Activated naive CD4-positive, alpha-beta T cell treated with Interleukin-2 at 50 U/mL for 16 hours (primary cell): ENCODE results near the gene FPGS.

Source experiments
- DNase-seq: peaks from one replicate; pipeline ENCODE4 v3.0.0-alpha.2; 2020

FPGS gene

DNA sequence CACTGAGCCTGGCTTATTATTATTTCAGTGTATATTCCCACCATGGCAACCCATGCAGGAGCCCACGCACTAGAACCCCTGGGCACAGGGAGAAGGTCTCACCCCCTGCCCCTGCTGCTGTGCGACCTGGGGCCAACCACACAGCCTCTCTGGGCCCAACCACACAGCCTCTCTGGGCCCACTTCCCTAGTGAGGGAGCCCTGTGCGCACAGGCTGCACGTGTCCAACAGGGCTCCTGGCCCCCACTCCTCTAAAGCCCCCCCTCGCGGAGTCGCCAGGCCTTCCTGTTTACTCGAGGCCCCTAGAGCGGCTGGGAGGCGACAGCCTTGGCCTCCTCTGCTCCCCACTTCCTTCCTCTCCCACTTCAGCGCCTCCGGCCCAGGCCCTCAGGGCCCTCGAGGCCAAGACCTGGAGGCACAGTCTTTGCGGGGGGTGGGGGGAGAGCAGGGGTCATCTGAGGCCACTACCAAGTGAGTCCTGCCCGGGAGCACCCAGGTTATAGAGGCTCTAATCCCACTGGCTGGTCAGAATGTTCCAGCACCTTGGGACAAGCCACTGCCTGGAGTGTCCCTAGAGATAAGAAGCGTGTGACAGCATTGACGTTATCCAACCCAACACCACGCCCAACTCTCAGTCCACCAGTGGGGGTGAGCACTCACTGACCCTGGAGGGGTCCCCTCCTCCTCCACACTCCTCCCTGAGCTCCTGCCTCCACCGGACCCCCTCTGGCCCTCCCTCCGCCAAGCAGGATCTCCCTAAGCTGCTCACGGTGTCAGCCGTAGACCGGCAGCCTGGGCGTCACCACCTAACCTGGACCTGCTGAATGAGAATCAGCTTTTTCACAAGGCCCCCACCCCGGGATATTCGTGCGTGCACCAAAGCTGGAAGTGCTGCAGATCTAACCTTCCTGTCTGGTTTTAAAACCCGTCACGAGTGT is 59.7 kb downstream of the FPGS start:
- peak; percentile 36 for DNase-seq

DNA sequence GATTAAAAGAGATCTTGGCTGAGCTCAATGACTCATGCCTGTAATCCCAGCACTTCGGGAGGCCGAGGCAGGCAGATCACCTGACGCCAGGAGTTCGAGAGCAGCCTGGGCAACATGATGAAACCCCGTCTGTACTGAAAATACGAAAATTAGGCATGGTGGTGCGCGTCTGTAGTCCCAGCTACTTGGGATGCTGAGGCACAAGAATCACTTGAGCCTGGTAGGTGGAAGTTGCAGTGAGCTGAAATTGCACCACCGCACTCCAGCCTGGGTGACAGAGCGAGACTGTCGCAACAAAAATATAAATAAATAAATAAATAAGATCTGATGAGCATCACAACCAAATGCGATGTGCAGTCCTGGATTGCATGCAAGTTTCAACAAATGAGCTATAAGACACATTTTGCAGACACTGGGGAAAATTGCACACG is 60.5 kb downstream of the FPGS start:
- no peak for DNase-seq
